G401 (cell line): Measurements from ENCODE around the gene CDS1. TPM values are rescaled to one million over a fixed set of nuclear protein-coding genes. Genes with fewer than 3 reads are reported as not detected.
"Not testable (repeated sequence)": the region's sequence is repeated elsewhere in the genome, so short reads cannot be mapped to it uniquely, and the experiment has no call there.

Experiments
- DNase-seq: peaks from one replicate; pipeline ENCODE4 v3.0.0-alpha.2; 2015; ENCODE audit warnings: low spot score
- in situ Hi-C: cut with HindIII; loops from 2 replicates; pipeline ENCODE4 v1.10.0; 2016; ENCODE audit warnings: low sequenced_read_pairs, mixed read lengths
- total RNA-seq: library from RNA; depleted of rRNA; stranded (reverse); fragments of >200 nt; shearing (Covaris generic); gene quantifications from 2 replicates; pipeline ENCODE4 v1.2.3, GENCODE V29; 2014; rRNA removed

CDS1 gene
- total RNA-seq, result not detected in 2 replicates

GRCh38 chr4:84582988-84583875 is at the start of gene CDS1:
TSS of gene CDS1 (plus strand) at chr4:84583127. CDS start at chr4:84583402, 275 bp downstream.
- in situ Hi-C loops, result no loop called here

GRCh38 chr4:84535901-84536300 is 47.0 kb upstream of the CDS1 start:
- in situ Hi-C loops, result no loop called here
- DNase-seq, result no peak

More at GRCh38 chr4:84582988-84583875, at the start of gene CDS1:
- peak; percentile 40 for DNase-seq

- in situ Hi-C loops, result no loop called here
- DNase-seq, result no peak
Observed at GRCh38 chr4:84545093-84545492, 37.8 kb upstream of the CDS1 start.

- no peak for DNase-seq
- in situ Hi-C loops, result no loop called here
Observed at GRCh38 chr4:84547211-84547610, 35.7 kb upstream of the CDS1 start.

GRCh38 chr4:84549191-84549590 is 33.7 kb upstream of the CDS1 start:
- DNase-seq, in situ Hi-C loops: not testable (repeated sequence)

GRCh38 chr4:84562156-84562555 is 20.8 kb upstream of the CDS1 start:
- in situ Hi-C loops, result no loop called here
- no peak for DNase-seq

GRCh38 chr4:84563002-84563401 is 19.9 kb upstream of the CDS1 start:
- in situ Hi-C loops, result no loop called here
- no peak for DNase-seq

GRCh38 chr4:84565951-84566350 is 17.0 kb upstream of the CDS1 start:
- in situ Hi-C loops, result no loop called here
- DNase-seq, result no peak

GRCh38 chr4:84568496-84568895 is 14.4 kb upstream of the CDS1 start:
- in situ Hi-C loops, result no loop called here
- no peak for DNase-seq

GRCh38 chr4:84569009-84569408 is 13.9 kb upstream of the CDS1 start:
- in situ Hi-C loops, result no loop called here

GRCh38 chr4:84573385-84574068 is 9.4 kb upstream of the CDS1 start:
- in situ Hi-C loops, result no loop called here
- DNase-seq, result no peak

More at GRCh38 chr4:84569009-84569408, 13.9 kb upstream of the CDS1 start:
- DNase-seq, result no peak

- in situ Hi-C loops, result no loop called here
- no peak for DNase-seq
Observed at GRCh38 chr4:84574069-84574720, 8.7 kb upstream of the CDS1 start.

GRCh38 chr4:84578540-84579402 is 4.2 kb upstream of the CDS1 start:
- in situ Hi-C loops, result no loop called here
- DNase-seq, result peak; percentile 21

GRCh38 chr4:84579403-84579776 is 3.5 kb upstream of the CDS1 start:
- in situ Hi-C loops, result no loop called here
- no peak for DNase-seq

GRCh38 chr4:84582302-84582987 is 482 bp upstream of the CDS1 start:
- peak; percentile 95 for DNase-seq
- in situ Hi-C loops, result no loop called here

- in situ Hi-C loops, result no loop called here
- no peak for DNase-seq
Observed at GRCh38 chr4:84583876-84584380, 1.0 kb downstream of the CDS1 start.

GRCh38 chr4:84585251-84585650 is 2.3 kb downstream of the CDS1 start:
- in situ Hi-C loops, result no loop called here
- no peak for DNase-seq

GRCh38 chr4:84594724-84595123 is 11.8 kb downstream of the CDS1 start:
- DNase-seq, result no peak
- in situ Hi-C loops, result no loop called here
